GM23338 (cell line): ENCODE results near the gene SIX5. TPM values are rescaled to one million over a fixed set of nuclear protein-coding genes. Genes with fewer than 3 reads are reported as not detected.
A peak's percentile ranks its signal among the peaks of the same experiment; 100 is the strongest.

Experiments used
- ATAC-seq: fragments of 200-7000 bp; cut with Tn5 transposase; 3 replicates; pipeline ENCODE4 v1.9.1; 2020
- DNase-seq: peaks from one replicate; pipeline ENCODE4 v3.0.0-alpha.2; 2015; ENCODE audit warnings: low spot score
- H2AFZ ChIP-seq: fragments of 200-600 bp; sonication (generic); 2 replicates; pipeline ENCODE4 v1.8.0; 2016; ENCODE audit warnings: antibody characterized with exemption, mild to moderate bottlenecking, moderate library complexity
- H3F3A ChIP-seq: fragments of 200-600 bp; sonication (generic); replicated peaks from 2 replicates; pipeline ENCODE4 v1.8.0; 2017; ENCODE audit warnings: antibody characterized with exemption, mixed run types, low read depth
- H3K27ac ChIP-seq: fragments of 200-600 bp; sonication (generic); 2 replicates; pipeline ENCODE4 v1.6.1; 2016; ENCODE audit warnings: low read depth
- H3K27me3 ChIP-seq: fragments of 200-600 bp; sonication (generic); 2 replicates; pipeline ENCODE4 v1.8.0; 2016; ENCODE audit warnings: mild to moderate bottlenecking, mixed run types, moderate library complexity; ENCODE audit not compliant: insufficient read depth
- H3K36me3 ChIP-seq: fragments of 200-600 bp; sonication (generic); 2 replicates; pipeline ENCODE4 v1.8.0; 2016; ENCODE audit warnings: mild to moderate bottlenecking; ENCODE audit not compliant: insufficient read depth
- H3K4me1 ChIP-seq: fragments of 200-600 bp; sonication (generic); 2 replicates; pipeline ENCODE4 v1.8.0; 2016; ENCODE audit warnings: mild to moderate bottlenecking, moderate library complexity; ENCODE audit not compliant: insufficient read depth
- H3K4me2 ChIP-seq: fragments of 200-600 bp; sonication (generic); 2 replicates; pipeline ENCODE4 v1.7.1; 2017; ENCODE audit warnings: mixed run types
- H3K4me3 ChIP-seq: fragments of 200-600 bp; sonication (generic); 2 replicates; pipeline ENCODE4 v1.6.1; 2016; ENCODE audit warnings: mixed run types
- H3K79me2 ChIP-seq: fragments of 200-600 bp; sonication (generic); replicated peaks from 2 replicates; pipeline ENCODE4 v1.8.0; 2017; ENCODE audit warnings: mild to moderate bottlenecking; ENCODE audit not compliant: insufficient read depth
- H3K9me2 ChIP-seq: fragments of 200-600 bp; sonication (generic); 2 replicates; pipeline ENCODE4 v1.8.0; 2017; ENCODE audit not compliant: insufficient read depth
- H4K20me1 ChIP-seq: fragments of 200-600 bp; sonication (generic); replicated peaks from 2 replicates; pipeline ENCODE4 v1.8.0; 2017; ENCODE audit warnings: mild to moderate bottlenecking; ENCODE audit not compliant: insufficient read depth
- H3K27ac Mint-ChIP-seq: 2 replicates; pipeline ENCODE4 v1.8.0; 2020; ENCODE audit warnings: inconsistent platforms, mild to moderate bottlenecking, moderate library complexity, mixed read lengths
- H3K27me3 Mint-ChIP-seq: 3 replicates; pipeline ENCODE4 v1.8.0; 2022; ENCODE audit warnings: low read depth, mild to moderate bottlenecking, moderate library complexity, mixed read lengths, inconsistent platforms; ENCODE audit not compliant: insufficient read depth, poor library complexity
- H3K36me3 Mint-ChIP-seq: 3 replicates; pipeline ENCODE4 v1.8.0; 2021; ENCODE audit warnings: low read depth, mild to moderate bottlenecking, inconsistent platforms, moderate library complexity, mixed read lengths
- H3K4me1 Mint-ChIP-seq: 3 replicates; pipeline ENCODE4 v1.8.0; 2020; ENCODE audit warnings: mild to moderate bottlenecking, inconsistent platforms, mixed read lengths
- H3K4me3 Mint-ChIP-seq: 3 replicates; pipeline ENCODE4 v1.8.0; 2021; ENCODE audit warnings: moderate library complexity, mild to moderate bottlenecking, inconsistent platforms, mixed read lengths
- H3K9me3 Mint-ChIP-seq: 3 replicates; pipeline ENCODE4 v1.8.0; 2020; ENCODE audit warnings: moderate library complexity, mild to moderate bottlenecking, inconsistent platforms, mixed read lengths
- CREB1 ChIP-seq: fragments of 250-450 bp; sonication (Bioruptor Pico); IDR thresholded peaks from 2 replicates; pipeline ENCODE4 v1.5.0; 2020; ENCODE audit warnings: low read depth, mild to moderate bottlenecking, moderate library complexity
- CTCF ChIP-seq, 2 experiments: fragments of 200-600 bp in 1 of 2; sonication (generic) in 1 of 2; conservative IDR thresholded peaks; 2 replicates each; pipeline versions ENCODE4 v1.5.1 to v1.6.1; 2016 to 2017; ENCODE audit warnings: antibody characterized with exemption in 2 of 2, low read depth in 2 of 2, mild to moderate bottlenecking in 2 of 2, moderate library complexity in 1 of 2
- EZH2 ChIP-seq: fragments of 200-600 bp; sonication (generic); IDR thresholded peaks from one replicate; pipeline ENCODE4 v1.8.0; 2017; ENCODE audit warnings: antibody characterized with exemption, mild to moderate bottlenecking, low read depth; ENCODE audit not compliant: unreplicated experiment
- EZH2phosphoT487 ChIP-seq: fragments of 200-600 bp; sonication (generic); IDR thresholded peaks from one replicate; pipeline ENCODE4 v1.8.1; 2018; ENCODE audit warnings: antibody characterized with exemption; ENCODE audit not compliant: unreplicated experiment
- POLR2AphosphoS5 ChIP-seq: IDR thresholded peaks from 2 replicates; pipeline ENCODE4 v1.6.1; 2016; ENCODE audit warnings: antibody characterized with exemption, low read depth
- REST ChIP-seq: IDR thresholded peaks from one replicate; pipeline ENCODE4 v1.6.1; 2018; ENCODE audit warnings: antibody characterized with exemption; ENCODE audit not compliant: unreplicated experiment
- ZNF331 ChIP-seq: fragments of 250-450 bp; sonication (Bioruptor Pico); IDR thresholded peaks from 2 replicates; pipeline ENCODE4 v1.5.0; 2020; ENCODE audit warnings: low read depth, mild to moderate bottlenecking, moderate library complexity
- polyA plus RNA-seq: library from polyadenylated mRNA; unstranded; fragments of >200 nt; fragmentation: Nextera tagmentation; extraction: Ambion mirVana; gene quantifications from 2 replicates; pipeline ENCODE4 v1.2.1, GENCODE V29; 2016
- total RNA-seq: library from RNA; depleted of rRNA; stranded (reverse); fragments of >200 nt; shearing (Covaris generic); gene quantifications from 2 replicates; pipeline ENCODE4 v1.2.3, GENCODE V29; 2014
- TF ChIP-seq, protein P1 (sequence below): IDR thresholded peaks from 2 replicates; pipeline ENCODE4 v1.6.1; 2016; ENCODE audit warnings: antibody characterized with exemption
- TF ChIP-seq, protein P2 (sequence below): fragments of 250-450 bp; sonication (Bioruptor Pico); IDR thresholded peaks from 2 replicates; pipeline ENCODE4 v1.5.0; 2020; ENCODE audit warnings: mild to moderate bottlenecking, moderate library complexity

Gene SIX5
- total and polyA plus RNA-seq, 2 experiments from 2014 or later: 10.1 to 22.6 TPM

DNA sequence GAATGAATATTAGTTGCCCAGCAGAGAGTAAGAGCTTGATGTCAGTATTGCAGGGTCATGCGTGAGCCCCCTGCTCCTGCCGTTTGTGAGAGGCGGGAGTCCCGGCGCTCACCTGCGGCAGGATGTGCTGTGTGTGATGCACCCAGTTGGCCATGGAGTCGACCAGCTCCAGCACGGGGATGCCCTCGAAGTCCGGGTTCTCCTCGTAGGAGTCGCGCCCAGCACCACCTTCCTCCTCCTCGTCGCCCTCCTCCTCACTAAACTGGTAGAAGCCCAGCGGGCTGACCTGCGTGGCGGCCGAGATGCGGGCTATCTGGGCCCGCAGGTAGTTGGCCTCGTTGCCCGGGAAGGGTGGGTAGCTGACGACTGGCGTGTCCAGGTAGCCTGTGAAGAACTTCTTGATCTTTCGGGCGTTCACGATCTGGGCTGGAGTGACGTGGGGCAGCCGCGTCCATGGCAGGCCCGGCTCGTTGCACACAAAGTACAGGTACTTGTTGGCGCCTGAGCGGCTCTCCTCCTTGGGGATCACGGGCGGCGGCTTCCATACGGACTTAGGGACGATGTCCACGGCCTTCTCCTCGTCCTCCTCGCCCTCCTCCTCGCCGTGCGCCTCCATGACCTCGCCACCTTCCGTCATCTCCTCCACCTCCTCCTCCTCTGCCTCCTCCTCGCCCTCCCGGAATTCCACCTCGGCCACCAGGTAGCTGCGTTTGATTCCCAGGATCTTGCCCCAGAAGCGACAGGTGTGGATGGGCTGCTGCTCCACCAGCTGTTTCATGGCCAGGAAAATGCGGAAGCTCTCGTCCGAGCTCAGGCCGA lies 35.3 kb upstream of the SIX5 start:
- H3K27ac ChIP-seq: no peak overlapping the region
- H3K4me2 ChIP-seq: no peak overlapping the region
- no peaks in the 10 kb centered on the region for H3K79me2 ChIP-seq
- H3K9me2 ChIP-seq: no peaks in the 10 kb centered on the region
- ATAC-seq (no peak), DNase-seq (no peak)
- no peaks in the 10 kb centered on the region for H3K36me3 ChIP-seq
- H3K4me1 ChIP-seq: no peaks in the 10 kb centered on the region
- no peak for TF ChIP-seq CREB1
- TF ChIP-seq EZH2phosphoT487: no peak
- TF ChIP-seq CTCF (conservative IDR thresholded peaks at IDR 0.05; ENCODE audit: low read depth in 2 of 2): no peak
- no peak for TF ChIP-seq ZNF331 (CRISPR knock-in tag)
- TF ChIP-seq, protein P1, sequence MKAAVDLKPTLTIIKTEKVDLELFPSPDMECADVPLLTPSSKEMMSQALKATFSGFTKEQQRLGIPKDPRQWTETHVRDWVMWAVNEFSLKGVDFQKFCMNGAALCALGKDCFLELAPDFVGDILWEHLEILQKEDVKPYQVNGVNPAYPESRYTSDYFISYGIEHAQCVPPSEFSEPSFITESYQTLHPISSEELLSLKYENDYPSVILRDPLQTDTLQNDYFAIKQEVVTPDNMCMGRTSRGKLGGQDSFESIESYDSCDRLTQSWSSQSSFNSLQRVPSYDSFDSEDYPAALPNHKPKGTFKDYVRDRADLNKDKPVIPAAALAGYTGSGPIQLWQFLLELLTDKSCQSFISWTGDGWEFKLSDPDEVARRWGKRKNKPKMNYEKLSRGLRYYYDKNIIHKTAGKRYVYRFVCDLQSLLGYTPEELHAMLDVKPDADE: no peak
- TF ChIP-seq POLR2AphosphoS5: no peak
- TF ChIP-seq, protein P2, sequence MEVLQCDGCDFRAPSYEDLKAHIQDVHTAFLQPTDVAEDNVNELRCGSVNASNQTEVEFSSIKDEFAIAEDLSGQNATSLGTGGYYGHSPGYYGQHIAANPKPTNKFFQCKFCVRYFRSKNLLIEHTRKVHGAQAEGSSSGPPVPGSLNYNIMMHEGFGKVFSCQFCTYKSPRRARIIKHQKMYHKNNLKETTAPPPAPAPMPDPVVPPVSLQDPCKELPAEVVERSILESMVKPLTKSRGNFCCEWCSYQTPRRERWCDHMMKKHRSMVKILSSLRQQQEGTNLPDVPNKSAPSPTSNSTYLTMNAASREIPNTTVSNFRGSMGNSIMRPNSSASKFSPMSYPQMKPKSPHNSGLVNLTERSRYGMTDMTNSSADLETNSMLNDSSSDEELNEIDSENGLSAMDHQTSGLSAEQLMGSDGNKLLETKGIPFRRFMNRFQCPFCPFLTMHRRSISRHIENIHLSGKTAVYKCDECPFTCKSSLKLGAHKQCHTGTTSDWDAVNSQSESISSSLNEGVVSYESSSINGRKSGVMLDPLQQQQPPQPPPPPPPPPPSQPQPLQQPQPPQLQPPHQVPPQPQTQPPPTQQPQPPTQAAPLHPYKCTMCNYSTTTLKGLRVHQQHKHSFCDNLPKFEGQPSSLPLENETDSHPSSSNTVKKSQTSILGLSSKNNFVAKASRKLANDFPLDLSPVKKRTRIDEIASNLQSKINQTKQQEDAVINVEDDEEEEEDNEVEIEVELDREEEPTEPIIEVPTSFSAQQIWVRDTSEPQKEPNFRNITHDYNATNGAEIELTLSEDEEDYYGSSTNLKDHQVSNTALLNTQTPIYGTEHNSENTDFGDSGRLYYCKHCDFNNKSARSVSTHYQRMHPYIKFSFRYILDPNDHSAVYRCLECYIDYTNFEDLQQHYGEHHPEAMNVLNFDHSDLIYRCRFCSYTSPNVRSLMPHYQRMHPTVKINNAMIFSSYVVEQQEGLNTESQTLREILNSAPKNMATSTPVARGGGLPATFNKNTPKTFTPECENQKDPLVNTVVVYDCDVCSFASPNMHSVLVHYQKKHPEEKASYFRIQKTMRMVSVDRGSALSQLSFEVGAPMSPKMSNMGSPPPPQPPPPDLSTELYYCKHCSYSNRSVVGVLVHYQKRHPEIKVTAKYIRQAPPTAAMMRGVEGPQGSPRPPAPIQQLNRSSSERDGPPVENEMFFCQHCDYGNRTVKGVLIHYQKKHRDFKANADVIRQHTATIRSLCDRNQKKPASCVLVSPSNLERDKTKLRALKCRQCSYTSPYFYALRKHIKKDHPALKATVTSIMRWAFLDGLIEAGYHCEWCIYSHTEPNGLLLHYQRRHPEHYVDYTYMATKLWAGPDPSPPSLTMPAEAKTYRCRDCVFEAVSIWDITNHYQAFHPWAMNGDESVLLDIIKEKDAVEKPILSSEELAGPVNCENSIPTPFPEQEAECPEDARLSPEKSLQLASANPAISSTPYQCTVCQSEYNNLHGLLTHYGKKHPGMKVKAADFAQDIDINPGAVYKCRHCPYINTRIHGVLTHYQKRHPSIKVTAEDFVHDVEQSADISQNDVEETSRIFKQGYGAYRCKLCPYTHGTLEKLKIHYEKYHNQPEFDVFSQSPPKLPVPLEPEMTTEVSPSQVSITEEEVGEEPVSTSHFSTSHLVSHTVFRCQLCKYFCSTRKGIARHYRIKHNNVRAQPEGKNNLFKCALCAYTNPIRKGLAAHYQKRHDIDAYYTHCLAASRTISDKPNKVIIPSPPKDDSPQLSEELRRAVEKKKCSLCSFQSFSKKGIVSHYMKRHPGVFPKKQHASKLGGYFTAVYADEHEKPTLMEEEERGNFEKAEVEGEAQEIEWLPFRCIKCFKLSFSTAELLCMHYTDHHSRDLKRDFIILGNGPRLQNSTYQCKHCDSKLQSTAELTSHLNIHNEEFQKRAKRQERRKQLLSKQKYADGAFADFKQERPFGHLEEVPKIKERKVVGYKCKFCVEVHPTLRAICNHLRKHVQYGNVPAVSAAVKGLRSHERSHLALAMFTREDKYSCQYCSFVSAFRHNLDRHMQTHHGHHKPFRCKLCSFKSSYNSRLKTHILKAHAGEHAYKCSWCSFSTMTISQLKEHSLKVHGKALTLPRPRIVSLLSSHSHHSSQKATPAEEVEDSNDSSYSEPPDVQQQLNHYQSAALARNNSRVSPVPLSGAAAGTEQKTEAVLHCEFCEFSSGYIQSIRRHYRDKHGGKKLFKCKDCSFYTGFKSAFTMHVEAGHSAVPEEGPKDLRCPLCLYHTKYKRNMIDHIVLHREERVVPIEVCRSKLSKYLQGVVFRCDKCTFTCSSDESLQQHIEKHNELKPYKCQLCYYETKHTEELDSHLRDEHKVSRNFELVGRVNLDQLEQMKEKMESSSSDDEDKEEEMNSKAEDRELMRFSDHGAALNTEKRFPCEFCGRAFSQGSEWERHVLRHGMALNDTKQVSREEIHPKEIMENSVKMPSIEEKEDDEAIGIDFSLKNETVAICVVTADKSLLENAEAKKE (CRISPR knock-in tag): no peak
- no peak for TF ChIP-seq EZH2
- no peak for TF ChIP-seq REST
- H3K27me3 ChIP-seq: no peaks in the 10 kb centered on the region
- Mint-ChIP-seq H3K4me1 (peaks cover 7% of the 10 kb centered on the region), H3K27ac (no peak overlapping the region), H3K4me3 (no peak overlapping the region), H3K36me3 (no peaks in the 10 kb centered on the region), H3K27me3 (peaks cover 12% of the 10 kb centered on the region), H3K9me3 (no peaks in the 10 kb centered on the region; the same call in 2 of the 3 replicates)
- peak overlapping the region; percentile 32; the same call in 1 of the 2 replicates for H2AFZ ChIP-seq
- no peaks in the 10 kb centered on the region for H4K20me1 ChIP-seq
- H3F3A ChIP-seq: no peaks in the 10 kb centered on the region
- H3K4me3 ChIP-seq: no peak overlapping the region
